Skin of body (tissue), 2 donors: ENCODE measurements around the gene ARHGAP18. TPM values are rescaled to one million over a fixed set of nuclear protein-coding genes. Genes with fewer than 3 reads are reported as not detected.
"Not testable (repeated sequence)": the region's sequence is repeated elsewhere in the genome, so short reads cannot be mapped to it uniquely, and the experiment has no call there.

ENCODE experiments used
- DNase-seq: peaks from one replicate; lab custom pipeline; 2025; lab: John Stamatoyannopoulos, UW
- total RNA-seq: library from RNA; depleted of rRNA; stranded (reverse); fragments of >200 nt; gene quantifications from one replicate; pipeline ENCODE4 v1.2.3, GENCODE V29; 2014

Gene ARHGAP18
- total RNA-seq, 1 donor from 2014 or later, result 20.2 TPM

GRCh38 chr6:129590408-129591022 is 119.5 kb downstream of the ARHGAP18 start:
- no peak for DNase-seq

DNA sequence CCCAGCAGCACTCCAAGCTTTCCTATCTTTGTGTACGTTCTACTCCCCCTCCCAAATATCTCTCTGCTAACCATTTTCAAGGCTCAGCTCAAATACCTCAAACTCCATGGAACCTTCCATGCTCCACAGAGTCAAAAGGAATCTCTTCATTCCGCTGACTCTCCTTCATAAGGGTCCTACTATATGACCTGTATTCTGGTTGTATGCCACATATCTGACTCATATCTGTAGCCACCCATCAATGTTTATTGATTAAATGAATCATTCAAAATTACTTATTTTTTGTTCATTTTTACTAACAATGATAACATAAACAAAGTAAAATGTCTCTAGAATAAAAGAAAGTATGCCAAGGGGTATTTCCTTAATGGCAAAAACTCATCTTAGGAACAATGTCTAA is 123.2 kb downstream of the ARHGAP18 start:
- DNase-seq, result no peak

- DNase-seq, result no peak
Measured at GRCh38 chr6:129583866-129584265, 126.1 kb downstream of the ARHGAP18 start.

GRCh38 chr6:129578315-129578714 is 131.7 kb downstream of the ARHGAP18 start:
- no peak for DNase-seq

DNA sequence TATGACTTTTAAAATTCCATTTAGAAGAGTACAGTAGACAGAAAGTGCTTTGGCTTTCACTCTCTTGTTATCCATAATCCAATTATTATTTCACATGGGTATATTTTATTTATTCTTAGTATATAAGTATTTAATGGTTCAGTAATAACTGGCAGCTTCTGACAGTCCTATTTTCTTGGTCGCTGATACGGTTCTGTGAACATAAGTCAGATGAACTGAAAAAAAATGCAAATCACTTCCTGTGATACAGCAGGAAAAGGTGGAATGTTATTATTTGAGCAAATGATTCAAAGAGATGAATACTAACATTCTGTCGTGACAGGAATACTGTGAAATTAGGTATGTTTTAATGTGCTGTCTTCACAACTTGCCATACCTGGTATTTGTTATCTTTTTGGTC is 132.3 kb downstream of the ARHGAP18 start:
- no peak for DNase-seq

DNA sequence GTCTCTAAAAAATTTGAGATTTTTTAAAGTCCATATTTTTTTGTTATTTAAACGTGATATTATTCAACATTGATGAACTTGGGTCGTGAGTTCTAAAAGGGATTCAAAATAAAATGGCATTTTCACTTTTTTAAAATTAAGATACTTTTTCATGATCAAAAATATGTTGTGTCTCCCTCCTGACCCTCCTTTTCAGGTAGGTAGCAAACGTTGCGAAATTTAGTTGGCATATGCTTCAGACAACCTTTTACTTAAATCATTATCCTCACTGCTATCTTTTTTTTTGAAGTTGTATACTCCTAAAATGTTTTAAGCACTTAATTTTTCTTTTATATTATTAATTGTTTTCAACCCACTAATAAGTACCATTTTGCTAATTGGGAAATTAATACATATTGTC is 133.5 kb downstream of the ARHGAP18 start:
- DNase-seq, result no peak

DNA sequence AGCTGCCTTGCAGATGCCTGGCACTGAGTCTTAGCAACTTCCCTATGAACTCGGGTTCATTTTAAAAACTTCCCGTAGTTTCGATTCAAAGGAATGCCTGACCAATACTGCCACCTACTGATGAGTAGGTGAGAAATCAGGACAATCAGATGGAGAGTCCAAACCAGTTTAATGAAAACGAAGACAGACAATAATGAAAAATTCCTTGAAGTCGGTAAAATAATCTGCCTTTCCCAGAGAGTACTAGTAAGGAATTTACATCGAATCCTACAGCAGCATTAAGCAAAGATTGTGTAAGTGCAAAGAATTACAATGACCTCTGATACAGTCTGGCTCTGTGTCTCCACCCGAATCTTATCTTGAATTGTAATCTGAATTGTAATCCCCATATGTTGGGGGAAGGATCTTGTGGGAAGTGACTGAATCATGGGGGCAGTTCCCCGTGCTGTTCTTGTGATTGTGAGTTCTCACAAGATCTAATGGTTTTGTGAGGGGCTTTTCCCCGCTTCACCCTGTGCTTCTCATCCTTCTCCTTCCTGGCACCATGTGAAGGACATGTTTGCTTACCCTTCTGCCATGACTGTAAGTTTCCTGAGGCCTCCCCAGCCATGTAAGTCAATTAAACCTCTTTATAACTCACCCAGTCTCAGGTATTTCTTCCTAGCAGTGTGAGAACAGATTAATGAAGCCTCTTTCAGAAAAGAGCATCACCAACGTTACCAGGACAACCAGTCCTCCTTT is 134.4 kb downstream of the ARHGAP18 start:
- no peak for DNase-seq

- not testable (repeated sequence) for DNase-seq
Measured at GRCh38 chr6:129574605-129575004, 135.4 kb downstream of the ARHGAP18 start.

GRCh38 chr6:129570929-129571328 is 139.0 kb downstream of the ARHGAP18 start:
- not testable (repeated sequence) for DNase-seq

GRCh38 chr6:129568015-129568414 is 142.0 kb downstream of the ARHGAP18 start:
- no peak for DNase-seq

GRCh38 chr6:129567374-129567773 is 142.6 kb downstream of the ARHGAP18 start:
- DNase-seq, result no peak

- no peak for DNase-seq
Measured at GRCh38 chr6:129565811-129566210, 144.2 kb downstream of the ARHGAP18 start.

DNA sequence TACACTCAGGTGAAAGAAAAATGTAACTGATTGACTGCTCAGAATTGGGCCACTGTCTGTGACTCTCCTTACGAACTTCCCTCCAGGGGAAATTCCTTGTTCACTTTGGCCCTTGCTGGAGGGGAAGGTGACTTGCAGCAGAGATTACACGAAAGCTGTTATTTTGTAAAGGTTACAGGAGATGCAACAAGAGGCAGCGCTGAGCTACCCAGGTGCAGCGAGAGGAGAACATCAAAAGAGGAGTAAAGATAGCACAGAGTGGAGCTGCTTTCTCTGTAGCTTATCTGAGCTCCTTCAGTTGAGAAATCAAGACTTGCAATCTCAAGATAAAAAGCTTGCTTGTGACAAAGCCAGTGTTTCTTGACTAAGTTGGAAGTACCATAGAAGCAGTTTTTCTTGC is 144.6 kb downstream of the ARHGAP18 start:
- no peak for DNase-seq

- DNase-seq, result no peak
Measured at GRCh38 chr6:129558248-129558647, 151.7 kb downstream of the ARHGAP18 start.

DNA sequence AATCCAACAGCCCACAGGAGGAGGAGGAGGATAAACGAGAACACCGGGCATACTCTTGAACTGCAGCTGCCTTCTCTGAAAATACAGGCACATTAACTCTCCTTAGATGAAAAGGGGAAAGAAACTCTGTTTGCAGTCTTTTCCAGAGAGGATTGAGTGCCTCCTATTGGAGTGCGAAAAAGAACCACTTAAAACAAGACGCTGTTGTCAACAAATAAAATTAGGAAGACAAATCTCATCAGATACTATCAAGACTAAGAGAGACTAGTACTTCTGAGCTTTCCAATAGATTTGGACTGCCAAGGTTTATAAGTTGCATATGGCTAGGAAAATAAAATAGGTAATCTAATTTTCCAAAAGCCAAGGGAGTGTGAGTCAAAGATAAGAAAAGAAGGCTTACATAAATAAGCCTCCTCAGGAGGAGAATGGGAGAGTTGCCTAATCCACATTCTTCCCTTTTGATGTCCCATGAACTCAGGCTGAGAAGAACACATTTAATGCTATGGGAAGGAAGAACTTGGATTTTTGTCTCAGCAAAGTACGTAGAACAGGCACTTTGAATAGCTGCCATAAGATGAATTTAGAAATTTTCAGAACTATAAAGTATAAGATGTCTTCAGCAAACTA is 154.7 kb downstream of the ARHGAP18 start:
- no peak for DNase-seq

- DNase-seq, result no peak
Measured at GRCh38 chr6:129552413-129552812, 157.6 kb downstream of the ARHGAP18 start.

DNA sequence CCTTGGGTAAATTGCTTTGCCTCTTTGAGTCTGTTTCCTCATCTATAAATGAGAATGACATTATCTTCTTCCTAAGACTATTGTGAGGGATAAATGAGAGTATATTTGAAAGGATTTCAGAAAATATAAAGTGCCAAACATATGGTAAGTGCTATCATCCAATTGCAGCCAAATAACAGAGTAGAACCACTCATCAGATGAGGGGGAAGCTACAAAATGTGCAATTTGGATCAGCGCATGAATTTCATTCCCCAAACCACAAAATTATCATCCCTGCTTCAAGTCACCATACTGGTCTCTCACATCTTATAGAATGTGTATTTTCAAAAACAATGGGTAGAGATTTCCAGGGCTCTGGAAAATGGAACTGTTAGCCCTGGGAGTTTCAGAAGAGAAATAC is 158.5 kb downstream of the ARHGAP18 start:
- DNase-seq, result no peak

GRCh38 chr6:129546702-129547101 is 163.3 kb downstream of the ARHGAP18 start:
- no peak for DNase-seq

DNA sequence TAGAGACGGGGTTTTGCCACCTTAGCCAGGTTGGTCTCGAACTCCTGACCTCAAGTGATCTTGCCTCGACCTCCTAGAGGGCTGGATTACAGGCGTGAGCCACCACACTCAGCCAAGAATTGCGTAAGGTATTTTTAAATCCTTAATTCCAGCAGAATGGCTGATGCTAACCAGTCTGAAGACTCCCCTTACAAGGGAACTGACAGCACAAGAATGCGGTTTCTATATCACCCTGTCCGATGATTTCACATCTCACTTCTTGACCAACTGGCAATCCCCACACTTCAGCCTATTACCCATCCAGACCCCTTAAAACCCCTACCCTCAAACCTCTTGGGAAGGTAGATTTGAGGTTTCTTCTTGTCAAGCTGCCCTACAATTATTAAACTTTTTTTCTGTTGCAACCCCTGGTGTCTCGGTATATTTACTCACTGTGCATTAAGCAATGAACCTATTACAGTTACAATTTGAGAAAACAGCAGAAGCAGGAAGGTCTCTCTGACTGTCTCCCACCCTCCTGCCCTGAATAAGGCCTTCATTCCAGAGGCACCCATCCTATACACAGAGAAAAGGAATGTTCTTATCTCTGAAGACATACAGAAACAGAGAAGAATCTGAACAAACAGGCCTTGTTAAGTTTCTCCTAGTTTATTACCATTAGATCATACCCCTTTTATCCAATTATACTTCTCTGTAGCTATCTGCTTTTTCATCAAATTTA is 164.9 kb downstream of the ARHGAP18 start:
- DNase-seq, result no peak

GRCh38 chr6:129543981-129544380 is 166.0 kb downstream of the ARHGAP18 start:
- no peak for DNase-seq

GRCh38 chr6:129542705-129543104 is 167.3 kb downstream of the ARHGAP18 start:
- no peak for DNase-seq

- no peak for DNase-seq
Measured at GRCh38 chr6:129539032-129539431, 170.9 kb downstream of the ARHGAP18 start.
